DOHH2 (cell line): ENCODE measurements around the gene AQP12A.

Experiments used
- H3F3A ChIP-seq: fragments of 200-600 bp; sonication (generic), shearing (Covaris generic); 2 replicates; pipeline ENCODE4 v1.6.0; 2016; ENCODE audit warnings: antibody characterized with exemption, mild to moderate bottlenecking; ENCODE audit not compliant: control insufficient read depth, insufficient read depth
- H3K27ac ChIP-seq: fragments of 200-600 bp; sonication (generic); 2 replicates; pipeline ENCODE4 v1.5.1; 2014; ENCODE audit warnings: low read depth, mild to moderate bottlenecking, low read length, moderate library complexity
- H3K27me3 ChIP-seq: fragments of 200-600 bp; sonication (generic); 2 replicates; pipeline ENCODE4 v1.6.1; 2014; ENCODE audit warnings: mild to moderate bottlenecking, low read length, mixed read lengths; ENCODE audit not compliant: control insufficient read depth
- H3K36me3 ChIP-seq: fragments of 200-600 bp; sonication (generic); 2 replicates; pipeline ENCODE4 v1.6.1; 2014; ENCODE audit warnings: mild to moderate bottlenecking, low read length, moderate library complexity, mixed read lengths; ENCODE audit not compliant: control insufficient read depth
- H3K4me1 ChIP-seq: fragments of 200-600 bp; sonication (generic); 2 replicates; pipeline ENCODE4 v1.6.1; 2014; ENCODE audit warnings: mild to moderate bottlenecking, low read length, mixed read lengths; ENCODE audit not compliant: control insufficient read depth
- H3K4me2 ChIP-seq: fragments of 200-600 bp; sonication (generic); 2 replicates; pipeline ENCODE4 v1.6.0; 2014; ENCODE audit warnings: mild to moderate bottlenecking, low read length, moderate library complexity
- H3K4me3 ChIP-seq: fragments of 200-600 bp; sonication (generic); 2 replicates; pipeline ENCODE4 v1.5.1; 2014; ENCODE audit warnings: mild to moderate bottlenecking, low read length, mixed read lengths
- H3K79me2 ChIP-seq: fragments of 200-600 bp; sonication (generic); 2 replicates; pipeline ENCODE4 v1.6.1; 2014; ENCODE audit warnings: mild to moderate bottlenecking, low read length, mixed read lengths; ENCODE audit not compliant: control insufficient read depth
- H3K9me2 ChIP-seq: fragments of 200-600 bp; sonication (generic); replicated peaks from 2 replicates; pipeline ENCODE4 v1.6.1; 2014; ENCODE audit warnings: mild to moderate bottlenecking, low read length, mixed read lengths; ENCODE audit not compliant: control insufficient read depth
- H3K9me3 ChIP-seq: fragments of 200-600 bp; sonication (generic); 2 replicates; pipeline ENCODE4 v1.6.1; 2014; ENCODE audit warnings: antibody characterized with exemption, low read length, mixed read lengths; ENCODE audit not compliant: control insufficient read depth, insufficient read depth
- H4K20me1 ChIP-seq: fragments of 200-600 bp; sonication (generic); 2 replicates; pipeline ENCODE4 v1.6.0; 2014; ENCODE audit warnings: low read depth, mild to moderate bottlenecking, antibody characterized with exemption, low read length, moderate library complexity; ENCODE audit not compliant: control insufficient read depth, insufficient read depth
- CTCF ChIP-seq: fragments of 200-600 bp; sonication (generic); IDR thresholded peaks from one replicate; pipeline ENCODE4 v1.5.1; 2014; ENCODE audit warnings: antibody characterized with exemption, mild to moderate bottlenecking, low read depth, low read length; ENCODE audit not compliant: poor library complexity, severe bottlenecking
- EZH2phosphoT487 ChIP-seq: fragments of 200-600 bp; sonication (generic); IDR thresholded peaks from 2 replicates; pipeline ENCODE4 v1.6.1; 2017; ENCODE audit warnings: borderline replicate concordance, mild to moderate bottlenecking, antibody characterized with exemption, low read length, moderate library complexity, mixed read lengths

Gene AQP12A

DNA sequence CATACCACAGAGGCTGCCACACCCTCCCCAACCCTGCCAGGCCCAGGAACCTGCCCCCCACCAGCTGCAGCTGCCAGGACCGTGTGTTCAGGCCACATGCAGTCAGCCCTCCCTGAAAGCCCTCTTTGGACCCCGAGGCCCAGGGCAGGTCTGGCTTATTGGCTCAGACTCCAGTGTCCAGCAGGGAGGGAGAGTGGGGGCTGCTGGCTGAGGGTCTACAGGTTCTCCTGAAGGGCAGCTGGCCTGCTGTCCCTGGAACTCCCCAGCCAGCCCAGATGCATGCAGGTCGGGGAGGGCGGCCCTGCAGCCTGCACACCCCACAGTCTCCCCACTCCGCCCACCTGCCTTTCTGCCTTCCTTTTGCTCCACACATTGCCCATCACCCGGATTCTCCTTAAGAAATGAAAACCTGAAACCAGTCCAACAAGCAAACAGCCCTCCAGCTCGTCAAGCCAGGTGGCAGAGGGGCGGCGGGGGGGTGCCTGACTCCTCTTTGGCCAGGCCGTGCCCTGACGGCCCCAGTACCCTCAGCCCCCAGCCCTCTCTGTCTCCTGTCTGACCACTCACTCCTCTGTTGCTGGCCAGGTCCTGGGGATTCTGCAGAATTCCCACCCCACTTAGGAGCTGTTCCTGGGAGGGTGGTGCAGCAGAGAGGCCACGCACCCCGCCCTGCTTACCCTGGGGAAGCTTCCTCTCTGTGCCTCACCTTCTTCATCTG is 48.4 kb upstream of the AQP12A start:
- Histone ChIP-seq H3K9me3 (peaks cover 8% of the 10 kb centered on the region; the same call in 1 of the 2 replicates), H3F3A (no peaks in the 10 kb centered on the region), H3K79me2 (no peaks in the 10 kb centered on the region), H4K20me1 (no peaks in the 10 kb centered on the region), H3K36me3 (no peaks in the 10 kb centered on the region), H3K27me3 (peaks cover under 1% of the 10 kb centered on the region; the same call in 1 of the 2 replicates), H3K9me2 (no peaks in the 10 kb centered on the region), H3K4me1 (no peaks in the 10 kb centered on the region), H3K4me3 (no peak overlapping the region), H3K4me2 (no peak overlapping the region), H3K27ac (no peak overlapping the region)
- TF ChIP-seq EZH2phosphoT487 (no peak), CTCF (no peak)

GRCh38 chr2:240643811-240644150 is 47.9 kb upstream of the AQP12A start:
- Histone ChIP-seq H3K79me2 (no peaks in the 10 kb centered on the region), H3K36me3 (no peaks in the 10 kb centered on the region), H3K4me3 (no peak overlapping the region), H3K9me2 (no peaks in the 10 kb centered on the region), H4K20me1 (no peaks in the 10 kb centered on the region), H3K4me2 (no peak overlapping the region), H3K4me1 (no peaks in the 10 kb centered on the region), H3K9me3 (peaks cover 8% of the 10 kb centered on the region; the same call in 1 of the 2 replicates), H3K27me3 (peaks cover 5% of the 10 kb centered on the region; the same call in 1 of the 2 replicates), H3K27ac (no peak overlapping the region), H3F3A (no peaks in the 10 kb centered on the region)
- TF ChIP-seq CTCF (no peak), EZH2phosphoT487 (no peak)

- Histone ChIP-seq H4K20me1 (no peaks in the 10 kb centered on the region), H3F3A (no peaks in the 10 kb centered on the region), H3K79me2 (no peaks in the 10 kb centered on the region), H3K4me1 (no peaks in the 10 kb centered on the region), H3K4me3 (no peak overlapping the region), H3K36me3 (no peaks in the 10 kb centered on the region), H3K27ac (no peak overlapping the region), H3K27me3 (peaks cover 9% of the 10 kb centered on the region; the same call in 1 of the 2 replicates), H3K9me3 (peaks cover 8% of the 10 kb centered on the region; the same call in 1 of the 2 replicates), H3K9me2 (no peaks in the 10 kb centered on the region), H3K4me2 (no peak overlapping the region)
- TF ChIP-seq CTCF, result no peak
- TF ChIP-seq EZH2phosphoT487, result no peak
Observed at GRCh38 chr2:240644171-240644651, 47.5 kb upstream of the AQP12A start.
